K562 (cell line): ENCODE data around the gene LRCOL1. TPM values are rescaled to one million over a fixed set of nuclear protein-coding genes. Genes with fewer than 3 reads are reported as not detected.

ENCODE experiments used
- BCOR ChIP-seq: fragments of 450-650 bp; IDR thresholded peaks from 2 replicates; pipeline ENCODE4 v1.6.1; 2016
- CBX3 ChIP-seq, 2 experiments: IDR thresholded peaks; 1 replicate in 1 of 2; 2 replicates in 1 of 2; pipeline ENCODE4 v1.6.1; 2012; ENCODE audit warnings: inconsistent platforms in 2 of 2, low read length in 2 of 2, borderline replicate concordance in 1 of 2, control low read depth in 1 of 2
- CREM ChIP-seq: IDR thresholded peaks from 2 replicates; pipeline ENCODE4 v1.6.1; 2014; ENCODE audit warnings: antibody characterized with exemption, low read depth
- CXXC5 ChIP-seq: fragments of 250-450 bp; sonication (Bioruptor Pico); IDR thresholded peaks from 2 replicates; pipeline ENCODE4 v1.8.0; 2022; ENCODE audit warnings: inconsistent platforms, mild to moderate bottlenecking, moderate library complexity
- E2F3 ChIP-seq: fragments of 250-450 bp; sonication (Bioruptor Pico); IDR thresholded peaks from 2 replicates; pipeline ENCODE4 v1.4.0; 2020; ENCODE audit warnings: mild to moderate bottlenecking
- FIP1L1 ChIP-seq: fragments of 200-400 bp; formaldehyde crosslinking; IDR thresholded peaks from 2 replicates; pipeline ENCODE4 v1.6.1; 2018; ENCODE audit warnings: mild to moderate bottlenecking, low read depth, low read length; ENCODE audit not compliant: poor library complexity, severe bottlenecking
- FOXP1 ChIP-seq: sonication (generic); formaldehyde crosslinking; IDR thresholded peaks from 2 replicates; pipeline ENCODE4 v1.8.0; 2022; ENCODE audit warnings: mild to moderate bottlenecking, missing genetic modification reagents
- HMG20A ChIP-seq: fragments of 450-650 bp; formaldehyde crosslinking; conservative IDR thresholded peaks from 2 replicates; pipeline ENCODE4 v1.4.0; 2020; ENCODE audit warnings: mild to moderate bottlenecking, mixed read lengths
- JUND ChIP-seq, 2 experiments: IDR thresholded peaks; 2 replicates in 1 of 2; 3 replicates in 1 of 2; pipeline ENCODE4 v1.6.1; 2011; ENCODE audit warnings: borderline replicate concordance in 2 of 2, low read depth in 2 of 2, low read length in 2 of 2, improper control_type of control experiment in 1 of 2, missing biosample characterization in 1 of 2, missing genetic modification characterization in 1 of 2, missing genetic modification reagents in 1 of 2
- KLF13 ChIP-seq: fragments of 450-650 bp; IDR thresholded peaks from 2 replicates; pipeline ENCODE4 v1.6.1; 2016; ENCODE audit warnings: missing genetic modification characterization, low read depth, mild to moderate bottlenecking, missing compliant biosample characterization, moderate library complexity, borderline replicate concordance
- LCOR ChIP-seq: sonication (generic); formaldehyde crosslinking; IDR thresholded peaks from 2 replicates; pipeline ENCODE4 v1.8.0; 2022; ENCODE audit warnings: mild to moderate bottlenecking, missing genetic modification reagents
- MAFK ChIP-seq: IDR thresholded peaks from 2 replicates; pipeline ENCODE4 v1.6.1; 2011; ENCODE audit warnings: low read length, improper control_type of control experiment
- MAZ ChIP-seq, 2 experiments: fragments of 450-650 bp in 1 of 2; sonication (generic) in 1 of 2; formaldehyde crosslinking; IDR thresholded peaks in 1 of 2; conservative IDR thresholded peaks in 1 of 2; 2 replicates each; pipeline versions ENCODE4 v1.4.0 to v1.5.0; 2020; ENCODE audit warnings: mild to moderate bottlenecking in 1 of 2, missing genetic modification reagents in 1 of 2
- MYC ChIP-seq, 2 experiments: fragments of 250-450 bp in 1 of 2; sonication (Bioruptor Pico) in 1 of 2; IDR thresholded peaks; 2 replicates each; pipeline versions ENCODE4 v1.5.1 to v1.6.1; 2012 to 2021; ENCODE audit warnings: low read depth in 2 of 2, borderline replicate concordance in 1 of 2, improper control_type of control experiment in 1 of 2, low read length in 1 of 2, mild to moderate bottlenecking in 1 of 2, moderate library complexity in 1 of 2
- PYGO2 ChIP-seq: fragments of 450-650 bp; IDR thresholded peaks from 2 replicates; pipeline ENCODE4 v1.6.1; 2016; ENCODE audit warnings: mild to moderate bottlenecking, missing genetic modification characterization, moderate library complexity, missing compliant biosample characterization
- RB1 ChIP-seq: fragments of 450-650 bp; IDR thresholded peaks from 2 replicates; pipeline ENCODE4 v1.6.1; 2017; ENCODE audit warnings: low read depth, mild to moderate bottlenecking
- RFX1 ChIP-seq: fragments of 450-650 bp; IDR thresholded peaks from 2 replicates; pipeline ENCODE4 v1.6.1; 2016; ENCODE audit warnings: mild to moderate bottlenecking, moderate library complexity
- SMARCC2 ChIP-seq: fragments of 450-650 bp; IDR thresholded peaks from 2 replicates; pipeline ENCODE4 v1.6.1; 2017; ENCODE audit warnings: antibody characterized with exemption, moderate library complexity, mild to moderate bottlenecking, low read depth
- SMC3 ChIP-seq: conservative IDR thresholded peaks from 2 replicates; pipeline ENCODE4 v1.6.1; 2011; ENCODE audit warnings: low read depth, low read length, improper control_type of control experiment; ENCODE audit not compliant: insufficient read depth
- SRSF9 ChIP-seq: fragments of 200-400 bp; formaldehyde crosslinking; IDR thresholded peaks from 2 replicates; pipeline ENCODE4 v1.6.1; 2017; ENCODE audit warnings: low read depth, low read length, borderline replicate concordance
- TCF7 ChIP-seq: sonication (generic); IDR thresholded peaks from 2 replicates; pipeline ENCODE4 v1.6.1; 2016; ENCODE audit warnings: antibody characterized with exemption, borderline replicate concordance
- ZNF143 ChIP-seq: sonication (generic); formaldehyde crosslinking; IDR thresholded peaks from 2 replicates; pipeline ENCODE4 v1.9.0; 2022; ENCODE audit warnings: mild to moderate bottlenecking, missing genetic modification reagents
- polyA plus RNA-seq, 8 experiments: library from polyadenylated mRNA; depleted of rRNA in 4 of 8; stranded (reverse) in 5 of 8; unstranded in 3 of 8; fragments of >200 nt; fragmentation: Nextera tagmentation in 2 of 8; fragmentation: Illumina TruSeq in 1 of 8; extraction: Ambion mirVana in 2 of 8; extraction: Trizol in 1 of 8; gene quantifications; 2 replicates each; pipeline versions ENCODE4 v1.2.1 to v1.2.3, GENCODE V29; 2011 to 2014; ENCODE audit warnings: inconsistent platforms in 1 of 8, missing spikeins in 1 of 8
- total RNA-seq, 7 experiments: library from RNA; depleted of rRNA in 6 of 7; stranded (reverse); fragments of >200 nt in 6 of 7; fragmentation: Illumina TruSeq in 2 of 7; extraction: Trizol in 2 of 7; gene quantifications; 2 replicates each; pipeline versions ENCODE4 v1.2.1 to v1.2.3, GENCODE V29; 2011 to 2021; ENCODE audit warnings: low replicate concordance in 1 of 7
- TF ChIP-seq, protein P1 (sequence below): fragments of 450-650 bp; IDR thresholded peaks from 2 replicates; pipeline ENCODE4 v1.6.1; 2017; ENCODE audit warnings: mild to moderate bottlenecking, moderate library complexity
- TF ChIP-seq, protein P2 (sequence below): sonication (generic); formaldehyde crosslinking; IDR thresholded peaks from 2 replicates; pipeline ENCODE4 v1.8.0; 2022; ENCODE audit warnings: missing genetic modification reagents, mild to moderate bottlenecking, borderline replicate concordance
- TF ChIP-seq, protein P3 (sequence below): sonication (generic); formaldehyde crosslinking; IDR thresholded peaks from 2 replicates; pipeline ENCODE4 v1.9.0; 2022; ENCODE audit warnings: mild to moderate bottlenecking, missing genetic modification reagents

Gene LRCOL1
- total and polyA plus RNA-seq, 9 of the 15 experiments (the other 6 are each of a cell fraction or from before 2014, with no cell fraction given) = not detected

DNA sequence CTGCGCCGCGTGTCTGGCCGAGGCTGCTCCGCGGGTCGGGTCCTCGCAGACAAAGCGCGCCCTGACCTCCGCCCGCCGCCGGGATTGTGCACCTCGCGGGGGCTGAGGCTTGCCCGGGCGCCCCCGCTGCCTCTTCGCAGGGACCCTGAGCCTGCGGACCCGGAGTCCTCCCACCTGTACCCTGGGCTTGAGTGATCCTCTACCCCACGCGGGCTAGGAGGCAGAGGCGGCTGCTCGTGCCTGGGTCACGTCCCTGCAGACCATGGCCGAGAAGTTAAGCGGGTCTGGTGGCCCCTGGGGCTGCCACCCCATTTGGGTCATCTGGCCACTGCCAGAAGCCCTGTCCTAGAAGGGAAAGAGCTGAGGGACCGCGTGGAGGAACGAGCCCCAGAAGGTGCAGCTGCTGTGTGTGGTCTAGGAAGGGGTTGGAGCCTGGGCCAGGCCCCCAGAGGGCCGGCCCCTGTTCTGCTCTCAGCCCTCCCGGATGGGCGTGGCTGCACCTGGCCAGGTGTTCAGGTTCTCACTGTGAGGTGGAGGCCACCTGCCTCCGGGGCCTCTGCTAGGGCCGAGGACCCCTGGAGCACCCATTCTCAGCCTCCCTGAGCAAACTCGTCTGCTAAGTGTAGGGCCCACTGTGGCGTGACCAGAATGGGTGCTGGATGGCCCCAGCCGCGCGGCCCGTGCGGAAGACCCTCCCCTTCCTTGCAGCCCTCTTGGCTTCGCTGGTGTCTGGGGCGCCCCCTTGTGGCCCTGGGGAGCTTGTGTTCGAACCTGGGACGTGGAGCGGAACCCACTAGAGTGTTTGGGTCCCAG, 49.6 kb downstream of the LRCOL1 start (continued):
- 0 out of 2 replicates have a peak, but pooled peaks have one; percentile 61 for TF ChIP-seq FOXP1 (CRISPR knock-in tag)
- TF ChIP-seq MAZ (CRISPR knock-in tag; conservative IDR thresholded peaks at IDR 0.05 in 1 of 2, IDR thresholded peaks at IDR 0.05 in 1 of 2) = 0 out of 4 replicates have a peak, but pooled peaks of 1 of the 2 experiments have one; percentile 38
- TF ChIP-seq HMG20A (CRISPR knock-in tag) = no peak
- peak; percentile 29; the same call in 1 of the 2 replicates for TF ChIP-seq JUND (IDR thresholded peaks at IDR 0.05; ENCODE audit: borderline replicate concordance, low read depth, low read length)
- no peak for TF ChIP-seq JUND (tag; IDR thresholded peaks at IDR 0.05; ENCODE audit: borderline replicate concordance, low read depth, low read length)
- TF ChIP-seq CXXC5 (CRISPR knock-in tag) = peak; percentile 33; the same call in 1 of the 2 replicates
- no peak for TF ChIP-seq E2F3 (CRISPR knock-in tag)
- TF ChIP-seq CREM = peak; percentile 7; the same call in 1 of the 2 replicates
- TF ChIP-seq, protein P1, sequence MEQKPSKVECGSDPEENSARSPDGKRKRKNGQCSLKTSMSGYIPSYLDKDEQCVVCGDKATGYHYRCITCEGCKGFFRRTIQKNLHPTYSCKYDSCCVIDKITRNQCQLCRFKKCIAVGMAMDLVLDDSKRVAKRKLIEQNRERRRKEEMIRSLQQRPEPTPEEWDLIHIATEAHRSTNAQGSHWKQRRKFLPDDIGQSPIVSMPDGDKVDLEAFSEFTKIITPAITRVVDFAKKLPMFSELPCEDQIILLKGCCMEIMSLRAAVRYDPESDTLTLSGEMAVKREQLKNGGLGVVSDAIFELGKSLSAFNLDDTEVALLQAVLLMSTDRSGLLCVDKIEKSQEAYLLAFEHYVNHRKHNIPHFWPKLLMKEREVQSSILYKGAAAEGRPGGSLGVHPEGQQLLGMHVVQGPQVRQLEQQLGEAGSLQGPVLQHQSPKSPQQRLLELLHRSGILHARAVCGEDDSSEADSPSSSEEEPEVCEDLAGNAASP = no peak
- no peak for TF ChIP-seq SRSF9
- TF ChIP-seq PYGO2 (tag) = no peak
- peak; percentile 11 for TF ChIP-seq FIP1L1
- no peak for TF ChIP-seq RFX1
- peak; percentile 55 for TF ChIP-seq SMC3
- TF ChIP-seq, protein P2, sequence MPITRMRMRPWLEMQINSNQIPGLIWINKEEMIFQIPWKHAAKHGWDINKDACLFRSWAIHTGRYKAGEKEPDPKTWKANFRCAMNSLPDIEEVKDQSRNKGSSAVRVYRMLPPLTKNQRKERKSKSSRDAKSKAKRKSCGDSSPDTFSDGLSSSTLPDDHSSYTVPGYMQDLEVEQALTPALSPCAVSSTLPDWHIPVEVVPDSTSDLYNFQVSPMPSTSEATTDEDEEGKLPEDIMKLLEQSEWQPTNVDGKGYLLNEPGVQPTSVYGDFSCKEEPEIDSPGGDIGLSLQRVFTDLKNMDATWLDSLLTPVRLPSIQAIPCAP = no peak
- 0 out of 3 replicates have a peak, but pooled peaks of 1 of the 2 experiments have one; percentile 31 for TF ChIP-seq CBX3 (IDR thresholded peaks at IDR 0.05; ENCODE audit: borderline replicate concordance in 1 of 2, low read length in 2 of 2)
- TF ChIP-seq SMARCC2 = no peak
- TF ChIP-seq, protein P3, sequence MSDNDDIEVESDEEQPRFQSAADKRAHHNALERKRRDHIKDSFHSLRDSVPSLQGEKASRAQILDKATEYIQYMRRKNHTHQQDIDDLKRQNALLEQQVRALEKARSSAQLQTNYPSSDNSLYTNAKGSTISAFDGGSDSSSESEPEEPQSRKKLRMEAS (CRISPR knock-in tag) = peak; percentile 40; the same call in 1 of the 2 replicates
- peak; percentile 52; the same call in 1 of the 2 replicates for TF ChIP-seq BCOR
- 0 out of 2 replicates have a peak, but pooled peaks have one; percentile 42 for TF ChIP-seq ZNF143 (CRISPR knock-in tag)
- TF ChIP-seq TCF7 = no peak
- 0 out of 2 replicates have a peak, but pooled peaks have one; percentile 6 for TF ChIP-seq MYC (IDR thresholded peaks at IDR 0.05; ENCODE audit: low read depth, low read length)
- peak; percentile 38; the same call in 1 of the 2 replicates for TF ChIP-seq MYC (CRISPR knock-in tag; IDR thresholded peaks at IDR 0.05; ENCODE audit: borderline replicate concordance, low read depth)
- peak; percentile 46; the same call in 1 of the 2 replicates for TF ChIP-seq KLF13
- peak; percentile 24; the same call in 1 of the 2 replicates for TF ChIP-seq RB1
- 0 out of 2 replicates have a peak, but pooled peaks have one; percentile 26 for TF ChIP-seq LCOR (CRISPR knock-in tag)
- no peak for TF ChIP-seq MAFK
